HPDE6-E6E7 (cell line): Measurements from ENCODE around the gene LMO7.
A peak's percentile ranks its signal among the peaks of the same experiment; 100 is the strongest.
"Not testable (repeated sequence)": the region's sequence is repeated elsewhere in the genome, so short reads cannot be mapped to it uniquely, and the experiment has no call there.

Source experiments
- DNase-seq: peaks from one replicate; pipeline ENCODE4 v3.0.0; 2011; ENCODE audit warnings: missing footprints; ENCODE audit errors: extremely low spot score

Gene LMO7

DNA sequence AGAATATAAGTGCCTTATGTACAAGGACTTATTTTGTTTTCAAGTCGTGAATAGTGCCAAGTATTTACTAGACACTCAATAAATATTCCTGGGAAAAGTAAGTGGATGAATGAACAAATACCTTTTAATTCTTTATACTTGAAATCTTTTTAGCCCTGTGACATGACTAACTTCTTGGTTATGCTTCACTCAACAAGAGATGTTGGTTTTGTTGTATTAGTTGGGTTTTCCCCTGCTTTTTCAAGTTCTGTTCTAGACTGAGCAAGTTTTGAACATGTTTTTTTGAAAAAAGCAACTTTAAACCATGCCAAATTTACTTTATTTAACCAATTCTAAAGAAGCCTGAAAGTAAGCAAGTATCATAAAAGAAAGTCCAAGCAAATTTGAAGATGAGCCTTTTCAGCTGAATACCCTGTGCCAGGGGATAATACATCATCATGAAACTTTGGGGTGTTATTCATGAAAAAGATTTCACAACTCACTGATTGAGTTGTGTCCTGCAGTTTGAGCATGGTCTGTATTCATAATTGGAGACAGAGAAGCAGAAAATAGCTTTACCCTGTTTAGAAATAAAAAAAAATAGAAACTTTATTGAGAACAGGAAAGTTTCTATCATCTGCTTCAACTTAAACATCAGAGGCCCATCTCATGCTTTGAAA is 11.1 kb downstream of the LMO7 start:
- no peak for DNase-seq

DNA sequence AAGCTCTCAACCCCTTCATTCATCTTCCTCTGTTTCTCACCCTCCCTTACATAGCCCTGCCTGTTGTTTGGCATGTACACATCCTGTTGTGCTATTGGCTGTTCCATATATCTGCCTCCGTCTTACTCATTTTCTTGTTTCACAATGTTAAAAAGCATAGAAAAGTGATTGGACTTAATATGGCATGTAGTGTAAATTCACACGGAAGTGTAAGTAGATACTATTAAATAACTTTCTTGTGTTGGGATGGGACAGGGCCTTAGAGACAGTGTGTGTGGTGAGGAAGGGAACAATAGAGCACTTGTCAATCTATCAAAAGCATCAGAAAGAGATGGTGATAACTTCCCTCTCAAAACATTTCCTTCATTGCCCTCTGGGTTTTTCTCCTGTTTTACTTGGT is 12.3 kb downstream of the LMO7 start:
- no peak for DNase-seq

DNA sequence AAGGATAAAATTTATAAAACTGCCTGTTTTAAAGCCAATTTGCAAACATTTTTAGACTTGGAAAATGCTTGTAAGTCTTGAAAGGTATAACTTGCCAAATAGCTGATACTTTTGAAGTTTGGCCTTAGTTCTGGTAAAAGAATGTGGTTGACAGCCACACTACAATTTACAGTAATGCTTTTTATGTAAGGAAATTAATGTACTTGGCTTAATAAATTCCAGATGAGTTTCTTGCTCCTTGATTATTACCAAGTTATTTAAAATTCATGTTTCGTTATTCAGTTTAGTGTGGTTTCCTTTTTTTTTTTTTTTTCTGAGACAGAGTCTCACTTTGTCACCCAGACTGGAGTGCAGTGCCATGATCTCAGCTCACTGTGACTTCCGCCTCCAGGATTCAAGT is 14.9 kb downstream of the LMO7 start:
- no peak for DNase-seq

DNA sequence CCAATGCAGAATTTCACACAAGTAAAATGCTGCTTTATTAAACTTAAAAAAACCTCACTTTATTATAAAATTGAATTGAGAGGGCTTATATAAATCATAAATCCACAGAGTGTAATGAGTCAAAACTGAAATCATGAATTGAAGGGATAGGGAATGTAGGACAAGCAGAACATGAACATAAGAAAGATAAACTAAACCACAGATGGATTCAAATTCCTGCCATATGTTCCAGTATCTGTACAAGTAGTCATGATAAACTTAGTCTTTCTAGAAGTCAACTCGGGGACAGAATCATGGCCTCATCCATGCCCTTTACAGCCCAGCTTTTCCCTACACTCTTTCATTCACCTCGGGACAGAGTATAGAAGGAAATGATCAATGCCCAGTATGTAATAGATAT is 16.6 kb downstream of the LMO7 start:
- no peak for DNase-seq

DNA sequence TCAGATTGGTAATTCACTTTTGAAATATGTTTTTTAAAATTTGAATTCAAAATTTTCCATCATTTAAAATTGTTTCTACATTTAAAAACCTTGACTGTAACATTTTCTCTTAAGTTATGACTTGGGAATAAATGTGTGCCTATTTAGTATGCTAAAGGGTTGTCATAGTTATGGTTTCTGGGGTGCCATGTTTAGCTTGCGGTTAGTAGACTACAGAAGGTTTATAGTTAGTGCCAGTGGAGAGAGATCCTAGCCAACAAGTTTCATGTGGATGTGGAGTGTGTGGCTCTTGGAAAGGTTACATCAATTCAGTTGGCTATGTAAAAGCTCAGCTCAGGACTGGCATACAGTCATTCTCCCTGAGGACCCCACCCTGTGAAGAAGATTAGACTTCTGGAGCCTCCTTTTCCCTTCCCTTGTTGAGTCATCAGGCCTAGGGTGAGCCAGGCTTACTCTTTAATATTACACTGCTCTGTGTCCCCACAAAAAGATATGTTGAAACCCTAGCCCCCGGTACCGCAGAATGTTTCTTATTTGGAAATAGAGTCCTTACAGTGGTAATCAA is 20.4 kb downstream of the LMO7 start:
- no peak for DNase-seq

DNA sequence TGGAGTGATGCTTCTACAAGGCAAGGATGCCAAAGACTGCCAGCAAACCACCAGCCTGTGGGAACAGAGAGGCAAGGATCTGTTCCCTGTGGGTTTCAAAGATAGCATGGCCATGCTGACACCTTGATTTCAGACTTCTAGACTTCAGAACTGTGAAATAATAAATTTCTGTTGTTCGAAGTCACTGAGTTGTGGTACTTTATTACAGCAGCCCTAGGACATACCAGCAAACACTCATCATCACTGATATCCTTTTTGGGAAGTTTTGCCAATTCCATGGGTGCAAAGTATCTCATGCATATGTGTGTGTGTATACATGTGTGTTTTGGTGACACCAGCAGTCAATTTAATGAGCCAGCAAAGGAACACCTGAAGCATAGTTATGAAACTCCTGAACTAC is 21.0 kb downstream of the LMO7 start:
- DNase-seq: no peak

DNA sequence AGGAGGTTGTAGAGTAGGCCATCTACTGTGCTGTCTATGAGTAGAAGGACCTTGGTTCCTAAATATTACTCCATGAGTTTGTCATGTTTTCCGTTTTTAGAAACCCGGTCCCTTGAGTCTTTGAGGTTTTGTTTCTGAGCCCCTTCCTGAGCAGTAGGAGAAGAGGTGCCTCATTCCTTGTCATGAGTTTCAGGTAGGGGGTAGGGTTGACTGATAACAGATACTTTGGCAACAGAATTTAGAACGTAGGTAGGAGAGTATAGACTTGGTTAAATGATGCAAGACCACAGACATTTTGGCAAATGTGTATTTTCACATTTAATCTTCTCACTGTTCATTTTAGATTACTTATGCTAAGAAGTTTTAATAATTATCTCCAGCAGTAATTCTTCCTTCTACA is 24.6 kb downstream of the LMO7 start:
- no peak for DNase-seq

DNA sequence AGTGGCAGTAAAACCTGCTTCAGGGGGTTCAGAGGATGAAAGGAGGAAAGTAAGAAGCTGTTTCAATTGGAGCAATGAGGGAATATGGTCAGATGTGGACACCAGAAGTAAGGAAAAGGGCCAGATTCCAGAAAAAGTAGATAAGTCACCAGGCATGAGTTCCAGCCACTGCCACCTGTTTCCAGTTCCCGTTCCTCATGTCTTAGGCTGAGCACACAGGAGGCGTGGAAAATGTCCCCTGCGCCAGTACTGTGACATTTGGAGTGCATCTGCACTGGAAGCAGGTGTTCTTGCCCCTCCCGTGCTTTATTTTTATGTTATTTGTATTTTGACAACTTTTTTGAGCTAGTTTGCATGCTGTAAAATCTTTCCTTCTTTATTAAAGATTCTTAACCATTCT is 25.3 kb downstream of the LMO7 start:
- DNase-seq: no peak

DNA sequence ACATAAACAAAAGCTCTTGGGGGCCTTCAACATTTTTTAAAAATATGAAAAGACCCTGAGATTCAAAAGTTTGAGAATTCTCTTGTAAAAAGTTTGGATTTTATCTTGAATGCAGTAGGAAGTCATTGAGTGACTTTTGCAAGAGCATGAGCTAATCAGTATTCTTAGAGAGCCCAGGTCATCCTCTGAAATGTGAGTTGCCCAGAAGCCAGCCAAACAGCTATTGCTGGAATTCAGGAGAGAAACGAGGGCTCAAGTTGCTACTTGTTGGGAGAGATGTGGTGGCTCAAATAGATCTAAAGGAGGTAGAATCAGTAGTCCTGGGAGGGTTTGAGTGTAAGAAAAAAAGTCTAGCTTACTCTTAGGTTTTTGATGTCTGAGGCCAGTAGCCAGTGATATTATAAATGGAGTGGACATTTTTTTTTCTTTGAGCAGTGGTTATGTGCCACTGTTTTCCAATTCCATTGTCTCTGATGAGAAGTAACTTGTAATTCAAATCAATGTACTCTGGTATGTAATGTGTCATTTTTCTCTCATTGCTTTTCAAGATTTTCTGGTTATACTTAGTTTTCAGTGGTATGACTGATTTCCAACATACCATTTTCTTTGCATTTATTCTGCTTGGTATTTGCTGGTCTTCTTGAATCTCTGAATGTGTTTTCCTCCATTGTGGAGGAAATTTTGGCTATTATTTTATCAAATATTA is 30.7 kb downstream of the LMO7 start:
- peak; percentile 57 for DNase-seq

DNA sequence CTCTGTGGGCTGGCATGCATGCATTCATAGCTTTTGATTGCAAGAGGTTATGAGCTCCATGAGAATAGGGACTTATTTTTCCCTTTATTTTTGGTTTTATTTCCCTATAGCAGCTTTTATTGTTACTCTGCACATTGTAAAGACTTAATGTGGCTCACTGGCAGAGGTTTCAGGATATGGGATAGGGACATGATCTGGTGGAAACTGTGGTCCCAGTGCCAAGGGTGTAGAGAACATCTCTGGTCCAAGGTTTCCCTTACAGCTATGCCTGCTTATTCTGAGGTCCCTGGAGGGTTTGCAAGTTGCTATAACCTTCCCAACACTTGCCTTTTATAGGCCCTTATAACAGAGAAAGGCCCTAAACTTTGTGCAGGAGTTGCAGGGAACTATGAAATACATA is 33.6 kb downstream of the LMO7 start:
- no peak for DNase-seq

DNA sequence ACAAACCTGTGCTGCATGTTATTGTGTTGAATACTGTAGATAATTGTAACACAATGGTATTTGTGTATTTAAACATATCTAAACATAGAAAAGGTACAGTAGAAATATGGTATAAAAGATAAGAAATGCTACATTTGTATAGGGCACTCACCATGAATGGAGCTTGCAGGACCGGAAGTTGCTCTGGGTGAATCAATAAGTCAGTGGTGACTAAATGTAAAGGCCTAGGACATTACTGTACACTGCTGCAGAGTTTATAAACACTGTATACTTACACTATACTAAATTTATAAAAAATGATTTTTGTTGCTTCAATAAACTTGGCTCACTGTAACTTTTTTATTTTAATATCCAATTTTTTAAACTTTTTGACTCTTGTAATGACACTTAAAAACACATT is 34.4 kb downstream of the LMO7 start:
- DNase-seq: no peak

DNA sequence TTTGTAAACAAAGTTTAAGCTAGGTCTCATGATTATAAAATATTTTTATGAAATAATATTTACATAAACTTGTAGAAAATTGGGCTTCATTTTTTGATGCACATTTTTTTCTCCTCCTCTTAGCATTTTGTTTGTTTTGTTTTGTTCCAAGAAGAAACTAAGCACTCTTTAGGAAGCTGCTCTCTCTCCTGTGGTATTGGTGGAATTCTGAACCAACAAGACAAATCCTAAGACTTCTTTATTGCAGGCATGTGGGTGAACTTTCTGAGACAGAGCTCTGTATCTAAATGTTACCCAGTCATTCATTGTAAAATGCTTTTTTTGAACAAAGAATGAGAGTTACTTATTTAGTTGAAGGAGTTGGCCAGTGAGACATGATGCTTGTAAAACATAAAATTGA is 39.3 kb downstream of the LMO7 start:
- DNase-seq: no peak

DNA sequence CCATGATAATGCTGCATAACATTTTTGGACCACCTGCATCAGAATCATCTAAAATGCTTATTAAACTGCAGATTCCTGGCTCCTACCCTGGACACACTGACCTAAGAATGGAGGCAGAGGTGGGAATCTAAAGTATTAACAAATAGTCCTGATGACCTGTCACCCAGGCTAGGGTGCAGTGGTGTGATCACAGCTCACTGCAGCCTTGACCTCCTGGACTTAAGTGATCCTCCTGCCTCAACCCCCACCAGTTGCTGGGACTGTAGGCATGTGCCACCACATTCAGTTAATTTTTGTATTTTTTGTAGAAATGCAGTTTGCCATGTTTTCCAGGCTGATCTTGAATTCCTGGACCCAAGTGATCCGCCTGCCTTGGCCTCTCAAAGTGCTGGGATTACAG is 43.3 kb downstream of the LMO7 start:
- DNase-seq: no peak

DNA sequence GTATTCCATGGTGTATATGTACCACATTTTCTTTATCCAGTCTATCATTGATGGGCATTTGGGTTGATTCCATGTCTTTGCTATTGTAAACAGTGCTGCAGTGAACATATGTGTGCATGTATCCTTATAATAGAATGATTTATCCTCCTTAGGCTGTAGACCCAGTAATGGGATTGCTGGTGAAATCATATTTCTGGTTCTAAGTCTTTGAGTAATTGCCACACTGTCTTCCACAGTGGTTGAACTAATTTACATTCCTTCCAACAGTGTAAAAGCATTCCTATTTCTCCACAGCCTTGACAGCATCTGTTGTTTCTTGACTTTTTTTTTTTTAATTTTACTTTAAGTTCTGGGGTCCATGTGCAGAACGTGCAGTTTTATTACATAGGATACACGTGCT is 44.1 kb downstream of the LMO7 start:
- not testable (repeated sequence) for DNase-seq

DNA sequence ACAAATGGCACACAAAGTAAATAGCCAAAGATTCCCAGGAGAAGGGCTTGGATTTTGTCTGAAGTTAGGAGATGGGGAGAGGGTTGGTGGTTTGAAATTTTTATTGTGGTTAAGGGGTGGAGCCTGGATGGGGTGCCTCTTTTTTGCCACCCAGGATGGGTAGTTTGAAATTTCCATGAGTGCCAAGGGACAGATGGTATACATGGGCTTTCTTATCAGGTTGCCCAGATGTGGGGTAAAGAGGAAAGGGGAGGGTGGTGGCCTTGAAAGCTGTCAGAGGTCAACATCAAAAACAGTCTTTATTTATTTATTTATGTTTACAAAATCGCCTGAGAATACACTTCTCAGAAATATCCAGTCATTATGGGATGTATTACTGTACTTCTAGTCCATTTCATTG is 46.2 kb downstream of the LMO7 start:
- DNase-seq: no peak

DNA sequence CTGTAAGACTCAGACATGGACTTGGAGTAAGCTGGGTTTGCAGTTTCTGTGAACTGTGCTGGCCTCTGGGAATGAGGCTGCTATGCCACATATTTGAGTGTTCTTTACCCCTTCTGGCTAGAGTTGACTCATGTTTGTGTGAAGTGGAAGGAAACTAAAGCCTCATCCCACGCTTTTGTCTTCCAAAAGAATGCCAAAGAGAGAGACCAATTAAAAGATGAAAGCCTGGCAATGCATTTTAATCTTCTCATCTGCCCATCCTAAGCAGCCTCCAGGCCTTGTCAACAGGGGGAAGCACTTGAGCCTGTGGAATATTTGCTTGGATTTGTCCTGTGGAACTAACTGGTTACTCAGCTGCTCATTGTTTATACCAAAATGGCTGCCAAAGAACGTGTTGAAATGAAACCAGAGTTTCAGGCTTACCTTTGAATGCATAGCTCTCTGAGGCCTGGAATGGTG is 49.1 kb downstream of the LMO7 start:
- DNase-seq: no peak

DNA sequence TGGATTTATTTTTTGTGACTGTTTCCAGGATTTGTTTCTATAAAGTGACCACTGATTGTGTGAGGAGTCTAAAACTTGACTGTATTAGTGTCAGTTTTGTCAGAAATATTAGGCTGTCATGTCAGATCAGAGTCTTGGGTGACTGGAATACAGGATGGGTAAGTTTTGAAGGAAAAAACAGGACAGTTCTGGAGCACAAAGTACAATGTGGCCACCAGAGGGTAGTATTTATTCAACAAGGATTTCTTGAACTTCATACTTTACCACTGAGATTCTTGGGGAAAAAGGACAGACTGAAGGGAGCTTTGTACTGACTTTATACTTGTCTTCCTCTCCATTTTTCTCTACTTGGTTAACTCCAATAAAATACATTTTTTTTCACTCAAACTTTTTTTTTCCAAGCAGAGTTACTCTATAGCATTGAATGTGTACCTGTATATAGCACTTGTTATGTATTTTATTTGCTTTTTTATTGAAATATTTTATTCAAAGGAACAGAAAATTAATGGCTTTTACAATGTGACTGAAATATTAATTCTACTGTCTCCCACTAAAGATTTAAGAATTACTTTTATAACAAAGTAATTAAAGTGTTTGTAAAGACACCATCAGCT is 51.1 kb downstream of the LMO7 start:
- no peak for DNase-seq

DNA sequence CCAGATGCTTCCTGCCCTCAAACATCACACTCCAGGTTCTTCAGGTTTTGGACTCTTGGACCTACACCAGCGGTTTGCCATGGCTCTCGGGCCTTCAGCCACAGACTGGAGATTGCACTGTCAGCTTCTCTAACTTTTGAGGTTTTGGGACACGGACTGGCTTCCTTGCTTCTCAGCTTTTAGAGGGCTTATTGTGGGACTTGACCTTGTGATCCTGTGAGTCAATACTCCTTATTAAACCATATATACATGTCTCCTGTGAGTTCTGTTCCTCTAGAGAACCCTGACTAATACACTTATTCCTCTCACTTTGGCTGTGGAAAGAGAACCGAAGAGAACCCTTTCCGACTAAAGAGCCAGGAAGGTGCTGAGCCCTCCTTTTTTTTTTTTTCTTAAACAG is 53.6 kb downstream of the LMO7 start:
- DNase-seq: no peak

DNA sequence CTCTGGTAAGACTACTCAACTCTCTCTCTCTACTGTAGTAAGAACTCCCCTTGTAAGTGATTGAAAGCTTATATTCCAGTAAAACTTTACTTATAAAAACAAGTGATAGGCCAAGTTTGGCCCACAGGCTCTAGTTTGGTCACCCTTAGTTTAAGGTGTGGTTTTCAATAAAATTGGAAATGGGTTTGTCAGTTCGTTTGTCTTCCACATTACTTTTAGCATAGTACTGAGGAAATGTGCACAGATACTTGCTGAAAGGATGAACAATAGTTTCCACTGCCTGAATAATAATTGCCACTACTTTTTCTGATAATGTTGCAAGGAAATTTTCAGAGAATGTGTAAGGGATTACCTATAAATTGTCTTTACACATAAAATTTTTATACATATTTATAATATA is 54.5 kb downstream of the LMO7 start:
- no peak for DNase-seq

DNA sequence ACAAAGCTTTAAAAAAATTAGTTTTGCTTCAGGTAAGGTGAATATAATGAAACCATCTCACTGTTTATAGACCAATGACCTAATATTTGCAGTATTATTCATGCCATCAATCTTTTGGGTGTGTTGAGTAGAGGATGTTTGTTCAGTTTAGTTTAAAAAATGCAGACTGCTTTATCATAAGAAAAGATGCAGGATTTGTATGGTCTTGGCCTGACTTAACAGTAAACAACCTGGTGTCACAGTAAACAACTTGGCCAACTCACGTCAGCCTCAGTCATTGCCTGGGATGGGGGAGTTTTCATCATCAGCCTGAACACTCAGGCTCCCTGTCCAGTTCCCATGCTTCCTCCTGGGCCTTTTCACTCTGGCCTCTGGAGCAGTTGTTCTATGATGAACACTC is 55.1 kb downstream of the LMO7 start:
- DNase-seq: no peak

DNA sequence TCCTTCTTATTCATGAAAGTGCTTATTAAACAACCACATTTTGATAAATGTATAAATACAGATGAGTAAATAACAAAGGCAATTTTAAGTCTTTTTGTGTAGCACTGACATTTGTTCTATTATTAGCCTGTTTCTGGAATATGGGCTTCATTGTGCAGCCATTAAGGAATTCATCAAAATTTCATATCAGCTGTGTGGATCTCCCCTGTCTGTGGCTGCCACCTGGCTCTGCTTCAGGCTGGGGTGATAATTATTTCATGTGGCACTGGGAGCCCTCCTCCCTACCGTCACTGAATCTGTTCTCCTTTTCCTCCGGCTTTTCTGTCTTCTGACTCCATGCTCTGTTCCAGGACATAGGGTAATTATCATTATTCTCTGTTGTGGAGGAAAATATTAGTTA is 57.1 kb downstream of the LMO7 start:
- no peak for DNase-seq

DNA sequence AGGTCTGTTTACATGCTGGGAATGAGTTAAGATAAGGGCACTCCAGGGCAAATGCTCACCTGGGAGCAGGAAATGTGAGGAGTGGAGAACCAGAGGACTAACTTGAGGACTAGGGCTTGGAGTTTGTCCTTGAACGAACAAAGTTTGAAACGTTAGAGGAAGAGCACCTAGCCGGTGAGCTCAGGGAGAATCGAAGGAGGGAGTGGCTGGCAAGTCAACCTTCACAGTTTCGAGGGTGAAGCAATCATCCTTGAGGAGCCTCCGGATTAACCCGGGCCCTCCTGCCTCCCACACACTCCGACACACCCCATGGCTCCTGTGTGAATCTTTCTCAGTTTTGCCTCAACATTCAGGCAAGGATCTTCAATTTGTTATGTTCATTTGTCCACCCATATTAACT is 58.6 kb downstream of the LMO7 start:
- peak; percentile 32 for DNase-seq

DNA sequence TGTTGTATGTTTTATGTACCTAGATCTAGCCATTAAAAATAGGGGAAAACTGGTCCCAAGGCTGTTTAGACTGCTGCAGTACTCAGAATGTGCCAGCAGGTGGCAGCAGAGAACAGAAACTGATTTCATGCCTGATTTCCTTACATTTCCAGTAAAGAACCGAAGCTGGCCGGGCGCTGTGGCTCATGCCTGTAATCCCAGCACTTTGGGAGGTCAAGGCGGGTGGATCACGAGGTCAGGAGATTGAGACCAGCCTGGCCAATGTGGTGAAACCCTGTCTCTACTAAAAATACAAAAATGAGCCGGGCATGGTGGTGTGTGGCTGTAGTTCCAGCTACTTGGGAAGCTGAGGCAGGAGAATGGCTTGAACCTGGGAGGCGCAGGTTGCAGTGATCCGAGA is 59.8 kb downstream of the LMO7 start:
- DNase-seq: peak; percentile 38
